HCEC 1CT (cell line): ENCODE results near the gene AEBP1.
A peak's percentile ranks its signal among the peaks of the same experiment; 100 is the strongest.

Experiments used
- DNase-seq: peaks from one replicate; pipeline ENCODE4 v3.0.0-alpha.2; 2017

The AEBP1 gene

DNA sequence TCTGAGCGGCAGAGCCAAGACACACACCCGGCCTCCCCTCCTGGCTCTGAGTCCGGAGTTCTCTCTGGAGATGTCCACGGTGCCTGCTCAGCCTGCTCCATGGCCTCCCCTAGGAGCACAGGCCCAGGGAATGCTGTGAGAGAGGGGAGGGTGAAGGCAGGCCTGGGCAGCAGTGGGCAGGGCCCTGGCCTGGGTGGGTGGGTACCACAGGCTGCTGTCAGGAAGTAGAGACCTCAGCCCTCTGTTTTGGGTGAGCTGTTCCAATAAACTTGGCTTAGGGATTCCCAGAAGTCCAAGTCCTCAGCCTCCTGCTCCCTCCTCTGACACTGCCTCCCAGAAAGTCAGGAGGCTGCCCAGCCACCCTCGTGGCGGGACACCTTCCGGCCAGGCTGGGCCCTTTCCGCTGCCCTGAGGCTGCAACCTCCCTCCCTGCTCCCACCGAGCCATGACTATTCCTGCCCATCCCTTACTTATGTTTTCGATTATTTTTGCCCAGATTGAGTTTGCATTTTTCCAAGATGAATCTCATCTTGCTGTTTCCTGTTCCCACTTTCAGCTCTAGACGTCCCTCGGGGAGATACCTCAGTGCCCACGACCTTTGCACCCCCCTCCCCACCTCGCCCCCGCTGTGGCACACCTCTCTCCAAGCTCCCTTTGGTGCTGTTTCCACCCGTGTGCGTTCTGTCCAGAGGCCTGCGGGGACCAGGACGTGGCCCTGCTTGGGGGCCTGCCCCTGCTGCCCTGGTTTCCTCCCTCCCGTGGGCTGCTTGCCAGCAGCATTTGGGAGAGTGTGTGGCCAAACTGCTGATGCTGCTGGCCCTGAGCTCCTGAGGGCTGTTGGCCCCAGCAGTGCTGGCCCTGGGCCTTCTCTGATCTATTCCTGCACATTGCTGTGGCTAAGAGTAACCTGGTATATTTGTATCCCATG, 16.0 kb upstream of the AEBP1 start:
- peak; percentile 93 for DNase-seq

GRCh38 chr7:44093102-44093641, 11.0 kb upstream of the AEBP1 start:
- DNase-seq, result no peak

DNA sequence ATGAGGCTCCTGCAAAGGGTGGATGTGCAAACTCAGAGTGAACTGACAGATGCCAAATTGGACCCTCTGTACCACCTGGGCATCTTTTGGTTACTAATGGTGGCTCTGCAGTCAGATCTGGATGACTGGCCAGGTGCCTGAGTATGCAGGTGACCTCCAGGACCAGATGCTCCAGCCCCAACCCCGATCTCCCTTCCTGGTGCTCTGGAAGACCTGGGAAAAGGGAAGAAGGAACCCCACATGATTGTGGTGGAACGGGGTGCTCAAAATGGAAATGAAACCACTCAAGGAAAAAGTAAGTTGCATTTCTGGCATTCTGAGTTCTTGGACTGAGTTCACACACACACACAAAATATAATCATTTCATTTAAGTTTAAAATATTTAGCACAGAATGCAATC, 9.8 kb upstream of the AEBP1 start:
- DNase-seq, result no peak

- no peak for DNase-seq
These were observed 9.1 kb upstream of the AEBP1 start for GRCh38 chr7:44094883-44095592.

GRCh38 chr7:44095781-44096180, 8.4 kb upstream of the AEBP1 start:
- DNase-seq, result no peak

GRCh38 chr7:44096326-44096881, 7.7 kb upstream of the AEBP1 start:
- no peak for DNase-seq

DNA sequence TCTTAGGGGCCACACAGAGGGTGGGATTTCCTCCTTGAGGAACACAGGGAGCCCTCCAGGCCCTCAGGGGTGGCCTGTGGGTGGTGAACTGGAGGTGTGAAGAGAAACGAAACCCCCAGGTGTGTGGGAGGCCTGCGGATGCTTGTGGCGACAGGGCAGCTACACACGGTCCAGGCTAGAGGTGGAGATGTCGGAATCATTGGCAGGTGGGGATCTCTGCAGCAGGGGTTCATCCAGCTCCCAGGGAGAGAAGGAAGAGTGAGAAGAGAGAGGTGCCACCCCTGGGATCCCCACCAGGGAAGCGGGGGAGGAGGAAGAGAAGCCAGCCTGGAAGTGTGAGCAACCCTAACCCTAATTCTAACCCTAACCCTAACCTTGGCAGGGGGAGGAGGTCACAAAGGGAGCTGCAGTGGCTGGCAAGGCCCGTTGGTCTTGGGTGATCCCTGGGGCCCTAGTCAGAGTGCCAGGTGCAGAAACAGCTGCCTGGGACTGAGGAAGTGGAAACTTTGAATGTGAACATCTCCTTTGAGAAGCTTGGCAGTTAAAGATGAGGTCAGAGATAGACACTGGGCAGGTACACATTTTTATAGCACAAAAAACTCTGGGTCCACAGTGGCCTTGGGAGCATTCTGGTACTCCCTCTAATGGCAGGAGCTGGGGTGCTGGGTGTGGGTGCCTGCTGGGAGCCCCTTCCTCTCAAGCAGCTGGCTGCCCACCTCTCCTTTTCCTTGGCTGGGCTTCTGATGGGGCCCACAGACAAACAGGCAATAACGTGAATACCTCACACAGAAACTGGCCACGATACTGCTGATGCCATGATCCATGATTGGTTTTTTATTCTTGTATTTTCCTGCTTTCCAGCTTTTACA, 6.8 kb upstream of the AEBP1 start:
- no peak for DNase-seq

- DNase-seq, result no peak
These were observed 5.8 kb upstream of the AEBP1 start for GRCh38 chr7:44098092-44099068.

GRCh38 chr7:44099669-44100068, 4.5 kb upstream of the AEBP1 start:
- DNase-seq, result no peak

- DNase-seq, result peak; percentile 47
These were observed 3.5 kb upstream of the AEBP1 start for GRCh38 chr7:44100458-44101302.

- no peak for DNase-seq
These were observed 2.7 kb upstream of the AEBP1 start for GRCh38 chr7:44101303-44101965.

DNA sequence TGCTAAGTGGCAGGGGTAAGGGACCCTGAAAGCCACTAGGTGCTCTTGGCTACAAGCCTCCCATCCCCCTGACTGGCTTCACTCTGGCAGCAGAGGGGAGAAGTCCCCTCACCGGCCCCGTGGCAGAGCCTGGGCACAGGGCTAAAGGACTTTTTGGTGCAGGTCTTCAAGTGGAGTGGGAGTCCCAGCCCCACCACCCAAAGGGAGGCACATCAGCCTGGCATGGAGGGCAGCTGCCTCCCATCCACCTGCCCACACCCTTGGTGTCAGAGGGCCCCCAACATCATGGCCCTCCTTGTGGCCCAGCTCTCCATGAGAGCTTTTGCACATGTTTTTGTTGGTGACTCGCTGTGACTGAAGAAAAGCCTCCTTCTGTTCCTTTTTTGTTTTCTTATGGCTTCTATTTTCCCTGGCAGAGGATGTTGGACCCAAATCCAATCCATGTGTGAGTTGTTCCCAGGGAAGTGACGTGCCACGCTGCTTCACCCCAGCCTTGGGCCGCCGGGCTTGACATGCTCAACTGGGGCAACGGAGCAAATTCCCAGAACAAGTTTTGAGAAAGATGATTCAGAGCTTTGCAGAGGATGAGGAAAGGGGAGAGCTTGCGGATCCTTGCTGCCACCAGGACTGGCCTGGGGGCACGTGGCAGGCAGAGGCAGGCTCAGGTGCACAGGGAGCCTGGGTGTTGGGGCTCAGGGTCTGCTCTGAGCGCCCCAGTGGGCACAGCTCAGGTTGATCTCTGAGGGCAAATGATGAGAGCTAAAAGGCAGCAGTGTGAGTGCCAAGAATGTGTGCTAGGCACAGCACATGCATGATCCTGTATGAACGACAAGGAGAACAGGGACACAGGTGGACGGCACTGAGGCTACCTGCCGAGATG, 1.9 kb upstream of the AEBP1 start:
- DNase-seq, result peak; percentile 83

- DNase-seq, result no peak
These were observed 1.1 kb upstream of the AEBP1 start for GRCh38 chr7:44102846-44103565.

DNA sequence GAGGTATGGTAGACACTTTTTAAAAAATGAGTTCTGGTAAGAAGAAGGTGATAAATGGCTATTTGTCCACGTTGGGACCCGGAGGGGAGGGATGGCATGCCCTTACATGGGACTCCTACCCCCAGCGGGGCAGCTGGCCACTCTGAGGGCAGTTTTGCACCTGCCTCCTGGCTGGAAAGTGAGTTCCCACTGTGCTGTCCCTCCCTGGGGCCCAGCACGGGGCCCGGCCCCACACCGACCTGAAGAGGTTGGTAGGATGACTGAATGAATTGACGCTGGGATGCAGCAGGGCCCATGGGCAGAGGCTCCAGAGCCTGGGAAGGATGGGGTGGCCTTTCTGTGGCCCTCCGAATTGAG, 601 bp upstream of the AEBP1 start:
- DNase-seq, result no peak

- peak; percentile 65 for DNase-seq
These were observed 971 bp downstream of the AEBP1 start for GRCh38 chr7:44104860-44105771.

GRCh38 chr7:44105832-44106231, 1.7 kb downstream of the AEBP1 start:
- DNase-seq, result no peak
